Effector memory CD8-positive, alpha-beta T cell (primary cell): ENCODE measurements around the gene PTTG1.
A peak's percentile ranks its signal among the peaks of the same experiment; 100 is the strongest.
"Not testable (repeated sequence)": the region's sequence is repeated elsewhere in the genome, so short reads cannot be mapped to it uniquely, and the experiment has no call there.

Source experiments
- ATAC-seq: fragments of 150-1000 bp; cut with Tn5 transposase; replicated peaks from 2 replicates; pipeline ENCODE4 v1.10.0; 2021; ENCODE audit warnings: mild to moderate bottlenecking, moderate library complexity
- DNase-seq, 3 experiments: peaks; one replicate each; pipeline ENCODE4 v3.0.0; 2021
- H3K27ac Mint-ChIP-seq, 2 donors: one replicate each; pipeline ENCODE4 v1.8.0; 2022; ENCODE audit warnings: mild to moderate bottlenecking in 2 of 2, mixed read lengths in 2 of 2, moderate library complexity in 2 of 2
- H3K27me3 Mint-ChIP-seq, 2 donors: one replicate each; pipeline ENCODE4 v1.8.0; 2022; ENCODE audit warnings: mixed read lengths in 2 of 2
- H3K36me3 Mint-ChIP-seq: one replicate; pipeline ENCODE4 v1.8.0; 2022; ENCODE audit warnings: mild to moderate bottlenecking, moderate library complexity, mixed read lengths; ENCODE audit not compliant: insufficient read depth
- H3K4me1 Mint-ChIP-seq, 2 donors: one replicate each; pipeline ENCODE4 v1.8.0; 2022; ENCODE audit warnings: low read depth in 2 of 2, mixed read lengths in 2 of 2
- H3K4me3 Mint-ChIP-seq, 2 donors: one replicate each; pipeline ENCODE4 v1.8.0; 2022; ENCODE audit warnings: mild to moderate bottlenecking in 2 of 2, mixed read lengths in 2 of 2, moderate library complexity in 2 of 2
- H3K9me3 Mint-ChIP-seq, 2 donors: one replicate each; pipeline ENCODE4 v1.8.0; 2022; ENCODE audit warnings: mixed read lengths in 2 of 2

PTTG1 gene

DNA sequence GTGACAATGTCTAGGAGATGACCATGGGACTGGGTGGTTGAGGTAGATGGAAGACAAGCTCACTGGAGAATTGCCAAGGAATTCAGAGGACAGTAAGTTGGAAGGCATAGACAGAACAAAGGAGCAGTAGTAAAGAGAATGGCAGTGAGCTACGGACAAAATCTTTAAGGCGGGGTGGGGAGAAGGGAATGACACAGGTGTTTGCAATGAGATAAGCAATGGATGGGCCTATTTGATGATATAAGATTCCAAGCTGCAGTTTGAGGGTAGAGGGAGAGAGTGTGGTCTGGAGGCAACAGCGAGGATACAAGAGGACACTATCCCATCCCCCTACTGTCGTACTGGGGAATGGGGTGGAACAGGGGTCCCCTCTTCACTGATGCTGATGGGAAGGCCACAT, 14.4 kb downstream of the PTTG1 start:
- no peak overlapping the region for H3K27ac Mint-ChIP-seq
- peaks cover 4% of the 10 kb centered on the region for H3K36me3 Mint-ChIP-seq
- no peak overlapping the region for H3K4me3 Mint-ChIP-seq
- H3K27me3 Mint-ChIP-seq = peaks cover 10 to 12% of the 10 kb centered on the region in 2 donors
- no peak for ATAC-seq
- peaks cover 6 to 7% of the 10 kb centered on the region in 2 donors for H3K4me1 Mint-ChIP-seq
- H3K9me3 Mint-ChIP-seq = no peaks in the 10 kb centered on the region
- no peak for DNase-seq

DNA sequence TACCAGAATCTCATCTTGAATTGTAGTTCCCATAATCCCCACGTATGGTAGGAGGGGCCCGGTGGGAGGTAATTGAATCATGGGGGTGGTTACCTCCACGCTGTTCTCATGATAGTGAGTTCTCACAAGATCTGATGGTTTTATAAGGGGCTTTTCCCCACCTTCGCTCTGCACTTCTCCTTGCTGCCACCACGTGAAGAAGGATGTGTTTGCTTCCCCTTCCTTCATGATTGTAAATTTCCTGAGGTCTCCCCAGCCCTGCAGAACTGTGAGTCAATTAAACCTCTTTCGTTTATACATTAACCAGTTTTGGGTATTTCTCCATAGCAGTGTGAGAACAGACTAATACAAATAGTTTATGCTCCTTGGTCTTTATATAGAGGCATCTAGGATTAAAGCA, 15.0 kb downstream of the PTTG1 start:
- not testable (repeated sequence) for H3K36me3 Mint-ChIP-seq, H3K27ac Mint-ChIP-seq, DNase-seq, ATAC-seq, H3K9me3 Mint-ChIP-seq, H3K4me1 Mint-ChIP-seq, H3K4me3 Mint-ChIP-seq
- peaks cover 10 to 12% of the 10 kb centered on the region in 2 donors for H3K27me3 Mint-ChIP-seq

DNA sequence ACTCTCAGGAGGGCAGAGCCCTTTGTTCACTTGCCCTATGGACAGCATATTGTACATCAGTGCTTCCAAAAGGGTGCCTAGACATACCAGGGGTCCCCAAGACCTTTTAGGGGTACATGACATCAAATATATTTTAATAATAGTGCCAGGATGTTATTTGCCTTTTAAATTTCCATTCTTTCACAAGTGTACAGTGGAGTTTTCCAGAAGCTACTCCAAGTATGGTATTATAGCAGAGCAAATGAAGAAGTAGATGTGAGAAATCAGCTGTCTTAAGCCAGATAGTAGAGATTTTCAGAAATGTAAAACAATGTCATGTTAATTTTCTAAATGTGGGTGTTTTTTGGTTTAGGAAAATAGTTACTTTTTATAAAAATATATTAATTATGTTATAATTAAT, 15.6 kb downstream of the PTTG1 start:
- no peak overlapping the region for H3K27ac Mint-ChIP-seq
- H3K36me3 Mint-ChIP-seq = peaks cover 4% of the 10 kb centered on the region
- ATAC-seq (no peak), DNase-seq (no peak)
- H3K4me3 Mint-ChIP-seq = no peak overlapping the region
- H3K4me1 Mint-ChIP-seq = peaks cover 6 to 9% of the 10 kb centered on the region in 2 donors
- no peaks in the 10 kb centered on the region for H3K9me3 Mint-ChIP-seq
- peaks cover 10 to 12% of the 10 kb centered on the region in 2 donors for H3K27me3 Mint-ChIP-seq

DNA sequence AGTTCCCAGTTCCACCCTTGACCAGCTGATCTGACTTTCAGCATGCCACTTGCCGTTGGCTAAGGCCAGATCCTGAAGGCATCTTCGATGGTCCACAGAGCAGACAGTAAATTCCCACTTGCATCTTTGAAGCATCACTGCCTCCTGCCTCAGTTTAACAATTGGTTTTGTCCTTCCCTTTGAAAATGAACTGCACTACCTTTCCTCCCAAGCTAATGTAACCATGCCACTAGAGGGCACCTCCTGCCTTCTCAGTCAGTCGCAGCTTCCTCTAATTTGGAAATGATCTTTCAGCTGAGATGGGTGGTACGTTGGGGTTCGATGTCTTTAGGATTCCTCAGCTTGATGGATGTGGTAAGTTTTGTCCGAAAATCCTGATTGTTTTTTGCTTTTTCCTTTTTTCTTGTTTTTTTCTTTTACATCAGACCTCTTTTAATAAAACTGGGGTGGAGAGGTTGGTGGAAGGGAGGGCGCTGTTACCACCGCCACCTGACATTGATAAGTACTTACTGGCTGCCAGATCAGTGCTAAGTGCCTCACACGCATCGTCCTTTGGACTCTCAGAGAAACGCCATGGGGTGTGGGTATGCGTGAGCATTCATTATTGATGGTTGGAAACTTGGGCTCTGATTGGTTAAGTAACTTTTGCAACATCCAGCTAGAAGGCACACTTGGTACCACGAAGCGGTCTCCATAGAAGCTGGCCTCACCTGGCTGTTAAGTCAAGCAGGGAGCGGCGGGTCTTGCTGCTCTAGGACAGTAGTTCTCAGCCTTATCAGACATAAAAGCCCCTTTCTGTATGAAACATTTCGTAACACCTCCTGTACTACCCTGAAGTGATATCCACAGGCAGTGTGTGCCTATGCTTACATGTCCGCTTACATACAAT, 16.9 kb downstream of the PTTG1 start:
- Mint-ChIP-seq H3K36me3 (no peaks in the 10 kb centered on the region), H3K27ac (peak overlapping the region; percentile 84 to 95), H3K27me3 (peaks cover 10 to 12% of the 10 kb centered on the region in 2 donors), H3K4me3 (peak overlapping the region; percentile 77 to 79), H3K9me3 (no peaks in the 10 kb centered on the region), H3K4me1 (peaks cover 6 to 9% of the 10 kb centered on the region in 2 donors)
- ATAC-seq (peak; percentile 70), DNase-seq (peak; percentile 50 to 63 (median 55))

DNA sequence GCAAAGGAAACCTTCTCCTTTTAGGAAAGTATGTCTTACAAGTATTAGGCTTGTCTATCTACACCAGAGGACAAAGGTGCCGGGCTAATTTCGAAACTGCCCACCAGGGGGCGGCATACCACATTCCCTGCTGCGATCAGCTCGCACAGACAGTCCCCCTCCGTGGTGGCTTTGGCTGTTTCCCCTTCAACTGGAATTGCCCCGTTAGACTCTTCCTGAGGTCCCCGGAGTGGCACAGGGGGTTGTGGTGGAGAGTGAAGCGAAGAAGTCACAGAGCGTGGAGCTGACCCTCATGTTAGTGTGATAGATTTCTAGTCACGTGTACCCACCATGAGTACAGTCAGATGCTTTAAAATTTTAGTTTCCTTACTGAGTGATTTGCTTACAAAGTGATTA, 17.5 kb downstream of the PTTG1 start:
- no peaks in the 10 kb centered on the region for H3K36me3 Mint-ChIP-seq
- no peaks in the 10 kb centered on the region for H3K9me3 Mint-ChIP-seq
- DNase-seq = peak; percentile 88 to 94 (median 89)
- H3K27ac Mint-ChIP-seq = peak overlapping the region; percentile 84 to 95
- ATAC-seq = peak; percentile 82
- H3K4me3 Mint-ChIP-seq = peak overlapping the region; percentile 77 to 79
- peaks cover 10 to 12% of the 10 kb centered on the region in 2 donors for H3K27me3 Mint-ChIP-seq
- H3K4me1 Mint-ChIP-seq = peaks cover 6 to 9% of the 10 kb centered on the region in 2 donors

DNA sequence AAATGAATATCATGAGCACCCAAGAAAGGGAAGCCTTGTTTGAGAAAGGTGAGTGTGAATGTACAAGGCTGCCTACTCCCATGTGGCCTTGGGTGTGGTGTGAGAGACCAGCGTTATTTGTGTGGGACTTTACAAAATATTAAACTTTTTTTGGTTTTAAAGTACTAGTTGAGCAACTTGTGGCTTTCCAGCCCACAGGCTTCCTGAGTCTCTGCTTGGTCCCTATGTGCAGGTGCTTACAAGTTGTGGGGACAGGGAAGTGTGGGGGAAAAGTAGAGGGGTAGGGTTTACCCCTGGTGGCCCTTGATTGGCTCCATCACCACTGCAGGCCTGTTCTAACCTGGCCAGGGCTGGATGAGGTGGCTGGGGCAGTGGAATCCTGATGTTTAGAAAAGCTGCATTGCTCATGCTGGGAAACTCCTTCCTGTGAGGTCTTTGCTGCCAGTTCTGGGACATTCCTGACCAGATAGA, 19.7 kb downstream of the PTTG1 start:
- Mint-ChIP-seq H3K27ac (no peak overlapping the region), H3K9me3 (no peaks in the 10 kb centered on the region), H3K4me3 (no peak overlapping the region), H3K27me3 (peaks cover 0 to 1% of the 10 kb centered on the region in 2 donors), H3K36me3 (no peaks in the 10 kb centered on the region), H3K4me1 (peaks cover 6 to 9% of the 10 kb centered on the region in 2 donors)
- DNase-seq = no peak
- no peak for ATAC-seq

DNA sequence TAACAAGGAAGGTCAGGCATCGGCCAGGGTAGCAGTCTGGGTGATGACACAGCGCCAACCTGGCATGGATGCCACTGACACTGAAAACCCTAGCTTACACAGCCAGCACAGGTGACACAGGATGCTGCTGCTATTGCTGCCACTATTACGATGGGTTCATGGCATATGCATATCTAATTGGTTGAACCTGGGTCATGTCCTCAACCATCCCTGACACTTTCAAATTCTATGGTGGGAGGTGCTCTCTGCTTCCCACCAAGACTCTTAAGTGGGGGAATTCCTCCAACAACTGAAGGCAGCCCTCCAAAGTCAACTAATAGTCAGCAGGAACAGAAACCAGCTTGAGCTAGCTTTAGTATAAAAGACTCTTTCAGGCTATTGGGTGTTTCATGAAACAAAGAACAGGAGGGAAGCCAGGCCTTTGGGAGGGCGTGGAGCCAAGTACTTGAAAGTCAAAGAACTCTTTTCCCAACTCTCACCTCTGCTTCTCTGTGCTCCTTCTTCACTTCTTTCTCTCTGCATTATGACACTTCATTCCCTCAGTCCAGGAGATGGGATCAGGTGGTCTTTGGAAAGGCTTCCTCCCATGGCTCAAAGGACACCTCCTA, 21.3 kb downstream of the PTTG1 start:
- DNase-seq (no peak), ATAC-seq (no peak)
- Mint-ChIP-seq H3K4me3 (no peak overlapping the region), H3K9me3 (no peaks in the 10 kb centered on the region), H3K36me3 (no peaks in the 10 kb centered on the region), H3K27ac (no peak overlapping the region), H3K27me3 (no peaks in the 10 kb centered on the region), H3K4me1 (peaks cover 6 to 9% of the 10 kb centered on the region in 2 donors)

DNA sequence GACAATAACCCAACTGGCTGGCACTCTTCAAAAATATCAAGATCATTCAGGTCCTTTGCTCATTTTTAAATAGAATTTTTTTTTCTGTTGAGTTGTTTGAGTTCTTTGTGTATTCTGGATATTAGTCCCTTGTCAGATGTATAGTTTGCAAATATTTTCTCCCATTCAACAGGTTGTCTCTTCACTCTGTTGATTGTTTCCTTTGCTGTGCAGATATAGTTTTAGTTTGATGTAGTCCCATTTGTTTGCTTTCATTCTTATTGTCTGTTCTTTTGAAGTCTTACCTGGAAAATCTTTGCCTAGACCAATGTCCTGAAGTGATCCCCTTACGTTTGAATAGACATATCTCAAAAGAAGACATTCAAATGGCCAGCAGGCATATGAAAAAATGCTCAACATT, 22.8 kb downstream of the PTTG1 start:
- Mint-ChIP-seq H3K27ac (no peak overlapping the region), H3K4me1 (peaks cover 0 to 2% of the 10 kb centered on the region in 2 donors), H3K27me3 (no peaks in the 10 kb centered on the region), H3K36me3 (no peaks in the 10 kb centered on the region), H3K9me3 (no peaks in the 10 kb centered on the region), H3K4me3 (no peak overlapping the region)
- DNase-seq (no peak), ATAC-seq (no peak)

DNA sequence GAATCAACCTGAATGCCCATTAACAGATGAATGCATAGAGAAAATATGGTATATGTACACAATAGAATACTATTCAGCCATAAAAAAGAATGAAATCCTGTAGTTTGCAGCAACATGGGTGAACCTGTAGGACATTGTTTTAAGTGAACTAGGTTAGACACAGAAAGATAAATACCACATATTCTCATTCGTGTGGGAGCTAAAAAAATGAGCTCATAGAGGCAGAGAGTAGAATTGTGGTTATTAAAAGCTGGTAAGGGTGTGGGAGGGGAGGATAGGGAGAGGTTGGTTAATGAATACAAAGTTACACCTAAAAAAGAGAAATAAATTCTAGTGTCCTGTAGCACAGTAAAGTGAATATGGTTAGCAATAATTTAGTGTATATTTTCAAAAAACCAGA, 23.5 kb downstream of the PTTG1 start:
- no peak for ATAC-seq
- Mint-ChIP-seq H3K9me3 (no peaks in the 10 kb centered on the region), H3K27me3 (no peaks in the 10 kb centered on the region), H3K4me1 (peaks cover 0 to 2% of the 10 kb centered on the region in 2 donors), H3K4me3 (no peak overlapping the region), H3K27ac (no peak overlapping the region), H3K36me3 (no peaks in the 10 kb centered on the region)
- DNase-seq = no peak

DNA sequence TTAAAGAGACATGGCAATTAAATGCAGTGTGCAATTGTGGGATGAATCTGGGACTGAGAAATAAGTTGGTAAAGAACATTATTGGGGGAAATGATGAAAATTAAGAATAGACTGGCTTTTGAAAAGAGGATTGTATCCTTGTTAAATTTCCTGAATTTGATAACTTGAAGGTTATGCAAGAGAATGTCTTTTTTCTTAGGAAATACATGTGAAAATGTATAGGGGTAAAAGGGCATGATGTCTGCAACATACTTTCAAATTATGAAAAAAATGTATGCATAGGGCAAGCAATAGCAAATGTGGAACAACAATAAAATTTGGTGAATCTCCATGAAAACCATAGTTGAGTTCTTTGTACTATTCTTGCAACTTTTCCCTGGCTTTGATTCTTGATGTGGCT, 24.1 kb downstream of the PTTG1 start:
- no peak for ATAC-seq
- H3K27me3 Mint-ChIP-seq = no peaks in the 10 kb centered on the region
- no peaks in the 10 kb centered on the region for H3K9me3 Mint-ChIP-seq
- no peak overlapping the region for H3K27ac Mint-ChIP-seq
- H3K4me3 Mint-ChIP-seq = no peak overlapping the region
- no peak for DNase-seq
- H3K36me3 Mint-ChIP-seq = no peaks in the 10 kb centered on the region
- peaks cover 0 to 2% of the 10 kb centered on the region in 2 donors for H3K4me1 Mint-ChIP-seq

DNA sequence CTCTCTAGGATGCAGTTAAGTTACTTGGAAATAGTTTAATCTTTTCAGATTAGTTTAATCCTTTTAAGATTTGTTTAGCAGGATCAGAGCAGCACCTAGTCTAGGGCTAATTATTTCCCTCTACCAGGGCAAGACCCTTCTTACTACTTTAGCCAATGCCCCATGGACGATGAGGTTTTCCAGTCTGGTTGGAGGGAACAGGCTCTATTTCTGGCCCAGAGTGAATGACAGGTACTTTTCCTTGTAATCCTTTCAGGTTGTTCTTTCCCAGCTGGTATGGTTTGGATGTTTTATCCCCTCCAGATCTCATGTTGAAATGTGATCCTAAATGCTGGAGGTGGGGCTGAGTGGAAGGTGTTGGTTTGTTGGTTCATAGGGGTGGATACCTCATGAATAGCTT, 27.2 kb downstream of the PTTG1 start:
- Mint-ChIP-seq H3K9me3 (no peaks in the 10 kb centered on the region), H3K4me3 (no peak overlapping the region), H3K36me3 (no peaks in the 10 kb centered on the region), H3K27ac (no peak overlapping the region), H3K27me3 (no peaks in the 10 kb centered on the region), H3K4me1 (no peaks in the 10 kb centered on the region)
- DNase-seq (no peak), ATAC-seq (no peak)

DNA sequence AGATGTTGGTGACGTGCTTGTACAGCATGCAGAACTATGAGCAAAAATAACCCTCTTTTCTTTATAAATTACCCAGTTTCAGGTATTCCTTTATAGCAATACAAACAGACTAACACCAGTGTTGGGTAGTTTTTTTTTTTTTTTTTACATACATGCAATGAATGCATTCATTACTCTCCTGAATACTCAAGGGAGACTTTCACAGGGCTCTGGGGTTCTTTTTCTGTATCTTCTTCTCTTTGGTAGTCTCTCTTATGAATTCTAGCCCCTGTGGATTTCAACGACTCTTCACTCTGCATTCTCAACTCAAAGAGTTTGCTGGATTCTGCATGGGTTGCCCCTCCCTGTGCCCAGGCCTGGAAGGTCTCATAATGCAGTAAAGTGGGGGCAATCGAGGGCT, 27.8 kb downstream of the PTTG1 start:
- H3K36me3 Mint-ChIP-seq = no peaks in the 10 kb centered on the region
- DNase-seq (no peak), ATAC-seq (no peak)
- no peak overlapping the region for H3K4me3 Mint-ChIP-seq
- H3K4me1 Mint-ChIP-seq = no peaks in the 10 kb centered on the region
- H3K9me3 Mint-ChIP-seq = no peaks in the 10 kb centered on the region
- H3K27ac Mint-ChIP-seq = no peak overlapping the region
- no peaks in the 10 kb centered on the region for H3K27me3 Mint-ChIP-seq

DNA sequence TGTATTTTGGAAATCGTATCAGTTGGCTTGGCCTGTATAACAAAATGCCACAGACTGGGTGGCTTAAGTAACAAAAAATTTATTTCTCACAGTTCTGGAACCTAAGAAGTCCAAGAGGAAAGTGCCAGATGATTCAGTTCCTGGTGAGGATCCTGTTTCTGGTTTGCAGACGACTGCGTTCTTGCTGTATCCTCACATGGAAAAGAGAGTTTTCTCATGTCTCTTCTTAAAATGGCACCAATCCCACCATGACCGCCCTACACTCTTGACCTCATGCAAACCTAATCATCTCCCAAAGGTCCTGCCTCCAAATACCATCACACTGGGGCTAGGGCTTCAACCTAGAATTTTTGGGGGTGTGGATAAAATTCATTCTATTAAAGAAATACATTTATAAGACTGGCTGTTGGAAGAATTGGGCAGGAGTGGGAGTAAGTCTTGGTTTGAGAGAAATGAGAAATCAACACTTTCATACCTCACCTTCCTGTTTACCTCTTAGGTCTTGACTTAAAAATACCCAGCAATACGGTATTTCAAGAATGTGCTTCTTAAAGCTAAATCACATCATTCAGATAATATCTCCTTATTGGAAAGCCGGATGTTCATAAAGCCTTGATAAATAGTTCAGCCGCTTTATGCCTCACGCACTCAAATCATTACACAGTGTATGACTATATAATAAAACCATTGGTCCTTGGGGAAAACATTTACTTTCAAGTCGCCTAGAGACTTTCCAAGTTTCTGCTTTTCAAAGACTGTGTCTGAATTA, 28.7 kb downstream of the PTTG1 start:
- peaks cover 2 to 3% of the 10 kb centered on the region in 2 donors for H3K27me3 Mint-ChIP-seq
- no peaks in the 10 kb centered on the region for H3K4me1 Mint-ChIP-seq
- no peaks in the 10 kb centered on the region for H3K36me3 Mint-ChIP-seq
- H3K27ac Mint-ChIP-seq = no peak overlapping the region
- ATAC-seq (no peak), DNase-seq (no peak)
- H3K9me3 Mint-ChIP-seq = no peaks in the 10 kb centered on the region
- H3K4me3 Mint-ChIP-seq = no peak overlapping the region
